GM23248 (cell line): ENCODE results near the gene KRT37.

Experiments used
- EZH2 ChIP-seq: fragments of 200-600 bp; sonication (generic); IDR thresholded peaks from 2 replicates; pipeline ENCODE4 v1.6.1; 2018; ENCODE audit warnings: antibody characterized with exemption, mild to moderate bottlenecking; ENCODE audit not compliant: insufficient read depth, poor library complexity, severe bottlenecking
- EZH2phosphoT487 ChIP-seq: fragments of 200-600 bp; sonication (generic); IDR thresholded peaks from 2 replicates; pipeline ENCODE4 v1.6.1; 2018; ENCODE audit warnings: antibody characterized with exemption, moderate library complexity, mild to moderate bottlenecking, low read depth; ENCODE audit not compliant: insufficient read depth

GRCh38 chr17:41415833-41416335, 8.5 kb downstream of the KRT37 start:
- TF ChIP-seq EZH2 (no peak), EZH2phosphoT487 (no peak)
